Upper lobe of right lung (tissue), 1 donor: ENCODE measurements around the gene REEP3. TPM values are rescaled to one million over a fixed set of nuclear protein-coding genes. Genes with fewer than 3 reads are reported as not detected.
"Not testable (repeated sequence)": the region's sequence is repeated elsewhere in the genome, so short reads cannot be mapped to it uniquely, and the experiment has no call there.

ENCODE experiments used
- ATAC-seq: fragments of 200-7000 bp; cut with Tn5 transposase; one replicate; pipeline ENCODE4 v1.9.1; 2020; ENCODE audit warnings: mild to moderate bottlenecking, moderate library complexity
- DNase-seq: peaks from one replicate; pipeline ENCODE4 v3.0.0-alpha.2; 2020
- H3K27ac ChIP-seq: fragments of 200-600 bp; one replicate; pipeline ENCODE4 v1.8.0; 2022
- H3K27me3 ChIP-seq: fragments of 200-600 bp; one replicate; pipeline ENCODE4 v1.8.0; 2022; ENCODE audit warnings: mild to moderate bottlenecking
- H3K36me3 ChIP-seq: fragments of 200-600 bp; one replicate; pipeline ENCODE4 v1.8.0; 2022
- H3K4me1 ChIP-seq: fragments of 200-600 bp; one replicate; pipeline ENCODE4 v1.8.0; 2022
- H3K4me3 ChIP-seq: fragments of 200-600 bp; one replicate; pipeline ENCODE4 v1.8.0; 2022; ENCODE audit warnings: mild to moderate bottlenecking
- H3K9me3 ChIP-seq: fragments of 200-600 bp; one replicate; pipeline ENCODE4 v1.8.0; 2022
- CTCF ChIP-seq: fragments of 200-600 bp; IDR thresholded peaks from one replicate; pipeline ENCODE4 v1.8.0; 2022; ENCODE audit warnings: antibody characterized with exemption
- intact Hi-C: fragments of 100-400 bp; cut with DNase I; formaldehyde crosslinking; loops from one replicate; pipeline ENCODE4 v1.11.0; 2022
- total RNA-seq: library from RNA; stranded (reverse); fragmentation: NEBNext Ultra II Directional; extraction: Animal tissue kit (Norgen Biotek cat#: 25700); gene quantifications from one replicate; pipeline ENCODE4 v1.2.1, GENCODE V29; 2021
- donor health status: DM: no; HTN: yes; CAD: no; lungs with severe emphysema.

Gene REEP3
- total RNA-seq, 1 donor from 2014 or later, result 57.1 TPM

GRCh38 chr10:63481815-63482421 is 39.3 kb upstream of the REEP3 start:
- peak overlapping the region; percentile 43 for H3K27ac ChIP-seq

GRCh38 chr10:63483983-63484382 is 37.2 kb upstream of the REEP3 start:
- H3K4me3 ChIP-seq, result no peak overlapping the region
- H3K9me3 ChIP-seq, result no peaks in the 10 kb centered on the region
- peaks cover 8% of the 10 kb centered on the region for H3K4me1 ChIP-seq
- no peak for TF ChIP-seq CTCF
- H3K36me3 ChIP-seq, result no peaks in the 10 kb centered on the region
- intact Hi-C loops, result no loop called here
- ATAC-seq (no peak), DNase-seq (no peak)
- no peak overlapping the region for H3K27ac ChIP-seq
- no peaks in the 10 kb centered on the region for H3K27me3 ChIP-seq

More at GRCh38 chr10:63481815-63482421, 39.3 kb upstream of the REEP3 start:
- ATAC-seq (peak; percentile 67), DNase-seq (no peak)
- H3K9me3 ChIP-seq, result no peaks in the 10 kb centered on the region
- intact Hi-C loops, result no loop called here
- no peak for TF ChIP-seq CTCF
- H3K4me1 ChIP-seq, result peaks cover 5% of the 10 kb centered on the region
- no peak overlapping the region for H3K4me3 ChIP-seq
- no peaks in the 10 kb centered on the region for H3K27me3 ChIP-seq
- no peaks in the 10 kb centered on the region for H3K36me3 ChIP-seq

- no peak overlapping the region for H3K27ac ChIP-seq
- no peaks in the 10 kb centered on the region for H3K27me3 ChIP-seq
- no peak for TF ChIP-seq CTCF
- no peak overlapping the region for H3K4me3 ChIP-seq
- ATAC-seq (no peak), DNase-seq (no peak)
- intact Hi-C loops, result no loop called here
- no peaks in the 10 kb centered on the region for H3K9me3 ChIP-seq
- H3K4me1 ChIP-seq, result peaks cover 13% of the 10 kb centered on the region
- no peaks in the 10 kb centered on the region for H3K36me3 ChIP-seq
Observed at GRCh38 chr10:63487990-63488389, 33.2 kb upstream of the REEP3 start.

- peaks cover 13% of the 10 kb centered on the region for H3K4me1 ChIP-seq
- TF ChIP-seq CTCF, result no peak
Observed at GRCh38 chr10:63489838-63490237, 31.4 kb upstream of the REEP3 start.

GRCh38 chr10:63491588-63492316 is 29.4 kb upstream of the REEP3 start:
- H3K36me3 ChIP-seq, result no peaks in the 10 kb centered on the region
- ATAC-seq (peak; percentile 80), DNase-seq (no peak)
- intact Hi-C loops, result no loop called here
- H3K27ac ChIP-seq, result peak overlapping the region; percentile 6
- no peaks in the 10 kb centered on the region for H3K9me3 ChIP-seq
- no peak for TF ChIP-seq CTCF
- H3K4me3 ChIP-seq, result peak overlapping the region; percentile 13
- no peaks in the 10 kb centered on the region for H3K27me3 ChIP-seq
- H3K4me1 ChIP-seq, result peaks cover 10% of the 10 kb centered on the region

More at GRCh38 chr10:63489838-63490237, 31.4 kb upstream of the REEP3 start:
- intact Hi-C loops, result no loop called here
- Histone ChIP-seq H3K4me3 (no peak overlapping the region), H3K9me3 (no peaks in the 10 kb centered on the region), H3K27me3 (no peaks in the 10 kb centered on the region), H3K36me3 (no peaks in the 10 kb centered on the region), H3K27ac (no peak overlapping the region)
- DNase-seq (no peak), ATAC-seq (no peak)

GRCh38 chr10:63492317-63492690 is 28.9 kb upstream of the REEP3 start:
- ATAC-seq, H3K9me3 ChIP-seq, H3K27me3 ChIP-seq, DNase-seq, intact Hi-C loops, H3K36me3 ChIP-seq, H3K4me1 ChIP-seq: not testable (repeated sequence)
- peak overlapping the region; percentile 13 for H3K4me3 ChIP-seq
- peak overlapping the region; percentile 6 for H3K27ac ChIP-seq
